IPS-18c (cell line): ENCODE data around the gene L3MBTL4.

Experiments
- H3K4me3 ChIP-seq: 2 replicates; pipeline ENCODE4 v1.7.0; 2013; ENCODE audit warnings: low read depth, mild to moderate bottlenecking, low read length, moderate library complexity; ENCODE audit not compliant: insufficient read depth
- H3K9me3 ChIP-seq: one replicate; pipeline ENCODE4 v1.6.1; 2013; ENCODE audit warnings: mild to moderate bottlenecking, low read length, moderate library complexity; ENCODE audit not compliant: control insufficient read depth, insufficient read depth

The L3MBTL4 gene

GRCh38 chr18:5937795-5938194 is 476.9 kb downstream of the L3MBTL4 start:
- Histone ChIP-seq H3K9me3 (no peaks in the 10 kb centered on the region), H3K4me3 (no peak overlapping the region)

GRCh38 chr18:5937121-5937520 is 477.6 kb downstream of the L3MBTL4 start:
- H3K4me3 ChIP-seq, result no peak overlapping the region
- no peaks in the 10 kb centered on the region for H3K9me3 ChIP-seq

GRCh38 chr18:5930789-5931188 is 483.9 kb downstream of the L3MBTL4 start:
- H3K4me3 ChIP-seq, result no peak overlapping the region
- no peaks in the 10 kb centered on the region for H3K9me3 ChIP-seq

GRCh38 chr18:5918205-5918858 is 496.4 kb downstream of the L3MBTL4 start:
- no peaks in the 10 kb centered on the region for H3K9me3 ChIP-seq

GRCh38 chr18:5914951-5915350 is 499.8 kb downstream of the L3MBTL4 start:
- no peaks in the 10 kb centered on the region for H3K9me3 ChIP-seq
- H3K4me3 ChIP-seq, result no peak overlapping the region

More at GRCh38 chr18:5918205-5918858, 496.4 kb downstream of the L3MBTL4 start:
- H3K4me3 ChIP-seq, result no peak overlapping the region

- no peak overlapping the region for H3K4me3 ChIP-seq
- H3K9me3 ChIP-seq, result no peaks in the 10 kb centered on the region
Measured at GRCh38 chr18:5914016-5914415, 500.7 kb downstream of the L3MBTL4 start.

- no peaks in the 10 kb centered on the region for H3K9me3 ChIP-seq
- H3K4me3 ChIP-seq, result no peak overlapping the region
Measured at GRCh38 chr18:5912566-5912965, 502.1 kb downstream of the L3MBTL4 start.

GRCh38 chr18:5909125-5909524 is 505.6 kb downstream of the L3MBTL4 start:
- Histone ChIP-seq H3K4me3 (no peak overlapping the region), H3K9me3 (no peaks in the 10 kb centered on the region)
